ENCODE data around the gene TAS2R5. TPM values are rescaled to one million over a fixed set of nuclear protein-coding genes. Genes with fewer than 3 reads are reported as not detected.

Gene TAS2R5
- total RNA-seq, 1 experiment from 2014 or later, result 0.92 TPM

GRCh38 chr7:141840708-141841107 lies 50.7 kb downstream of the TAS2R5 start:
- H3K27me3 Mint-ChIP-seq (ENCODE audit: low read depth), result peaks cover 3% of the 10 kb centered on the region
- H3K79me2 ChIP-seq (ENCODE audit: insufficient read depth, low read length), result no peaks in the 10 kb centered on the region
- TF ChIP-seq CTCF (conservative IDR thresholded peaks at IDR 0.05), result no peak

More at GRCh38 chr7:141840708-141841107, 50.7 kb downstream of the TAS2R5 start:
- Histone ChIP-seq H4K5ac (ENCODE audit: insufficient read length, low read depth, low read length) (no peak overlapping the region), H3K4ac (ENCODE audit: low read depth, low read length) (no peak overlapping the region), H3K27me3 (ENCODE audit: insufficient read depth, low read length) (no peaks in the 10 kb centered on the region), H3K9ac (ENCODE audit: extremely low read depth, insufficient read length, low read length) (no peak overlapping the region), H3K23ac (ENCODE audit: insufficient read length, low read depth, low read length) (no peak overlapping the region), H2BK12ac (ENCODE audit: insufficient read length, low read depth, low read length) (no peak overlapping the region), H3K4me1 (ENCODE audit: insufficient read depth, low read length) (no peaks in the 10 kb centered on the region), H3K79me1 (ENCODE audit: insufficient read depth, low read depth, low read length, poor library complexity, severe bottlenecking) (no peaks in the 10 kb centered on the region), H2AFZ (ENCODE audit: low read length) (no peak overlapping the region), H3K14ac (ENCODE audit: insufficient read depth, low read length) (no peak overlapping the region), H3K27ac (ENCODE audit: insufficient read length, low read depth, low read length) (no peak overlapping the region), H3K56ac (ENCODE audit: insufficient read length, low read depth, low read length) (no peak overlapping the region), H2BK20ac (ENCODE audit: low read depth, low read length, poor library complexity, severe bottlenecking) (no peak overlapping the region), H2AK5ac (ENCODE audit: insufficient read length, low read length) (no peak overlapping the region), H3K9me3 (ENCODE audit: control insufficient read depth, low read depth, low read length) (no peaks in the 10 kb centered on the region), H2BK5ac (ENCODE audit: insufficient read length, low read length) (no peak overlapping the region), H4K20me1 (ENCODE audit: control insufficient read depth, insufficient read depth, insufficient read length) (no peaks in the 10 kb centered on the region), H4K8ac (replicated peaks; ENCODE audit: insufficient read length, low read depth, low read length) (no peak overlapping the region), H4K91ac (ENCODE audit: insufficient read length, low read depth, low read length) (no peak overlapping the region), H2BK120ac (ENCODE audit: low read depth, low read length, poor library complexity, severe bottlenecking) (no peak overlapping the region), H3T11ph (ENCODE audit: low read length) (no peak overlapping the region), H3K4me2 (ENCODE audit: insufficient read depth, insufficient read length, low read length) (no peak overlapping the region), H3K18ac (ENCODE audit: insufficient read length, low read depth, low read length) (no peak overlapping the region), H3K23me2 (ENCODE audit: insufficient read length, low read depth, low read length, poor library complexity, severe bottlenecking) (no peaks in the 10 kb centered on the region), H2BK15ac (ENCODE audit: low read depth, low read length) (no peak overlapping the region)
- Mint-ChIP-seq H3K27ac (peak overlapping the region in 1 of 3 experiments; percentile 9; a peak in 1 of 7 replicates), H3K9me3 (no peaks in the 10 kb centered on the region), H3K4me1 (peaks cover 0 to 2% of the 10 kb centered on the region in 2 experiments; a peak in 1 of 4 replicates), H3K36me3 (ENCODE audit: insufficient read depth in 1 of 3, low read depth in 3 of 3) (no peaks in the 10 kb centered on the region), H3K4me3 (no peak overlapping the region)
- WGBS (ENCODE audit: extremely low coverage, insufficient read length, low lambda C conversion rate), result no CpG with 5 or more reads among the region's 5 CpGs
- no peak for DNase-seq

Other genes with a start within 250 kb of the TAS2R5 start
- gene AGK, start 238.8 kb upstream of the TAS2R5 start, total RNA-seq (2021), result 30.6 and 35.1 TPM in 2 replicates
- 21.2 and 21.9 TPM in 2 replicates for gene DENND11, start 88.1 kb upstream of the TAS2R5 start, total RNA-seq (2021)
- not detected in 2 replicates for gene WEE2, start 81.9 kb upstream of the TAS2R5 start, total RNA-seq (2021)
- 252 and 266 TPM in 2 replicates for gene SSBP1, start 51.9 kb upstream of the TAS2R5 start, total RNA-seq (2021)
- gene TAS2R3, start 26.1 kb upstream of the TAS2R5 start, total RNA-seq (2021), result 0.88 and 1.2 TPM in 2 replicates
- 0.55 and 0.66 TPM in 2 replicates for gene TAS2R4, start 13.5 kb upstream of the TAS2R5 start, total RNA-seq (2021)
- not detected in 2 replicates for gene PRSS37, start 51.3 kb downstream of the TAS2R5 start, total RNA-seq (2021)
- gene OR9A4, start 126.2 kb downstream of the TAS2R5 start, total RNA-seq (2021), result not detected in 2 replicates
- gene CLEC5A, start 156.8 kb downstream of the TAS2R5 start, total RNA-seq (2021), result not detected in 2 replicates
- not detected in 2 replicates for gene TAS2R38, start 183.6 kb downstream of the TAS2R5 start, total RNA-seq (2021)
- gene MGAM, start 205.7 kb downstream of the TAS2R5 start, total RNA-seq (2021), result 0.02 TPM in 1 of 2 replicates, not detected in the other

Data from H9 (cell line).